Subcutaneous adipose tissue (tissue), 4 donors: Measurements from ENCODE around the gene NPLOC4. TPM values are rescaled to one million over a fixed set of nuclear protein-coding genes. Genes with fewer than 3 reads are reported as not detected.

Experiments
- CTCF ChIP-seq: fragments of 450-650 bp; IDR thresholded peaks from one replicate; pipeline ENCODE4 v1.5.1; 2016; ENCODE audit warnings: low read depth, mild to moderate bottlenecking, control low read depth, antibody characterized with exemption, moderate library complexity
- total RNA-seq, 4 donors: library from RNA; depleted of rRNA; stranded (reverse); fragments of >200 nt; gene quantifications; one replicate each; pipeline ENCODE4 v1.1.0, GENCODE V29; 2016

Gene NPLOC4
- total RNA-seq, 4 donors from 2014 or later, result 47.4 to 112 (median 62.8) TPM

- no peak for TF ChIP-seq CTCF
These were observed 69.7 kb downstream of the NPLOC4 start for GRCh38 chr17:81567191-81567590.

GRCh38 chr17:81566461-81567126 is 70.3 kb downstream of the NPLOC4 start:
- TF ChIP-seq CTCF, result no peak

GRCh38 chr17:81565231-81565630 is 71.7 kb downstream of the NPLOC4 start:
- no peak for TF ChIP-seq CTCF

- TF ChIP-seq CTCF, result no peak
These were observed 72.1 kb downstream of the NPLOC4 start for GRCh38 chr17:81564778-81565177.

GRCh38 chr17:81563861-81564586 is 72.9 kb downstream of the NPLOC4 start:
- TF ChIP-seq CTCF, result no peak

- no peak for TF ChIP-seq CTCF
These were observed 75.4 kb downstream of the NPLOC4 start for GRCh38 chr17:81561494-81561885.

- no peak for TF ChIP-seq CTCF
These were observed 77.7 kb downstream of the NPLOC4 start for GRCh38 chr17:81558941-81559806.
